ENCODE data around the gene FAM149A. TPM values are rescaled to one million over a fixed set of nuclear protein-coding genes. Genes with fewer than 3 reads are reported as not detected.

The FAM149A gene
- total RNA-seq, 1 donor from 2014 or later: 13.6 TPM

GRCh38 chr4:186149872-186150271 lies 45.4 kb downstream of the FAM149A start:
- peak in 1 of 2 experiments; percentile 60 for DNase-seq (ENCODE audit: low spot score in 2 of 2, unreplicated experiment in 2 of 2)
- Mint-ChIP-seq H3K27ac (no peak overlapping the region), H3K4me3 (no peak overlapping the region), H3K4me1 (peaks cover 10% of the 10 kb centered on the region), H3K36me3 (peaks cover 22% of the 10 kb centered on the region), H3K27me3 (ENCODE audit: low read depth) (peaks cover 14% of the 10 kb centered on the region), H3K9me3 (no peaks in the 10 kb centered on the region)
- TF ChIP-seq CTCF (IDR thresholded peaks at IDR 0.05; ENCODE audit: unreplicated experiment): peak; percentile 88

- no peak overlapping the region for H3K27ac Mint-ChIP-seq
- DNase-seq (ENCODE audit: low spot score in 2 of 2, unreplicated experiment in 2 of 2): no peak
These were observed 46.4 kb downstream of the FAM149A start for GRCh38 chr4:186150926-186151325.

GRCh38 chr4:186151499-186151898 lies 47.0 kb downstream of the FAM149A start:
- H3K9me3 Mint-ChIP-seq: no peaks in the 10 kb centered on the region
- no peak overlapping the region for H3K27ac Mint-ChIP-seq
- H3K36me3 Mint-ChIP-seq: peaks cover 31% of the 10 kb centered on the region
- no peaks in the 10 kb centered on the region for H3K4me1 Mint-ChIP-seq
- H3K4me3 Mint-ChIP-seq: no peak overlapping the region
- H3K27me3 Mint-ChIP-seq (ENCODE audit: low read depth): peaks cover 7% of the 10 kb centered on the region
- no peak for TF ChIP-seq CTCF (IDR thresholded peaks at IDR 0.05; ENCODE audit: unreplicated experiment)
- DNase-seq (ENCODE audit: low spot score in 2 of 2, unreplicated experiment in 2 of 2): no peak

More at GRCh38 chr4:186150926-186151325, 46.4 kb downstream of the FAM149A start:
- Mint-ChIP-seq H3K4me3 (no peak overlapping the region), H3K36me3 (peaks cover 29% of the 10 kb centered on the region), H3K27me3 (ENCODE audit: low read depth) (peaks cover 10% of the 10 kb centered on the region), H3K9me3 (no peaks in the 10 kb centered on the region), H3K4me1 (peaks cover 1% of the 10 kb centered on the region)
- no peak for TF ChIP-seq CTCF (IDR thresholded peaks at IDR 0.05; ENCODE audit: unreplicated experiment)

- TF ChIP-seq CTCF (IDR thresholded peaks at IDR 0.05; ENCODE audit: unreplicated experiment): no peak
- H3K27me3 Mint-ChIP-seq (ENCODE audit: low read depth): no peaks in the 10 kb centered on the region
- H3K4me1 Mint-ChIP-seq: no peaks in the 10 kb centered on the region
- H3K9me3 Mint-ChIP-seq: no peaks in the 10 kb centered on the region
- peaks cover 28% of the 10 kb centered on the region for H3K36me3 Mint-ChIP-seq
- H3K4me3 Mint-ChIP-seq: no peak overlapping the region
- no peak for DNase-seq (ENCODE audit: low spot score in 2 of 2, unreplicated experiment in 2 of 2)
- no peak overlapping the region for H3K27ac Mint-ChIP-seq
These were observed 53.7 kb downstream of the FAM149A start for GRCh38 chr4:186158021-186158813.

- Mint-ChIP-seq H3K4me1 (no peaks in the 10 kb centered on the region), H3K27me3 (ENCODE audit: low read depth) (no peaks in the 10 kb centered on the region), H3K36me3 (peaks cover 25% of the 10 kb centered on the region), H3K27ac (no peak overlapping the region), H3K4me3 (no peak overlapping the region), H3K9me3 (no peaks in the 10 kb centered on the region)
- no peak for DNase-seq (ENCODE audit: low spot score in 2 of 2, unreplicated experiment in 2 of 2)
- no peak for TF ChIP-seq CTCF (IDR thresholded peaks at IDR 0.05; ENCODE audit: unreplicated experiment)
These were observed 54.5 kb downstream of the FAM149A start for GRCh38 chr4:186158966-186159365.
